HG03520 (cell line): ENCODE measurements around the gene GDPD4.
"Not testable (repeated sequence)": the region's sequence is repeated elsewhere in the genome, so short reads cannot be mapped to it uniquely, and the experiment has no call there.

Experiments used
- ATAC-seq: cut with Tn5 transposase; IDR thresholded peaks from one replicate; pipeline ENCODE4 v1.9.1; 2021; ENCODE audit warnings: mild to moderate bottlenecking, moderate library complexity; ENCODE audit not compliant: unreplicated experiment

GDPD4 gene

DNA sequence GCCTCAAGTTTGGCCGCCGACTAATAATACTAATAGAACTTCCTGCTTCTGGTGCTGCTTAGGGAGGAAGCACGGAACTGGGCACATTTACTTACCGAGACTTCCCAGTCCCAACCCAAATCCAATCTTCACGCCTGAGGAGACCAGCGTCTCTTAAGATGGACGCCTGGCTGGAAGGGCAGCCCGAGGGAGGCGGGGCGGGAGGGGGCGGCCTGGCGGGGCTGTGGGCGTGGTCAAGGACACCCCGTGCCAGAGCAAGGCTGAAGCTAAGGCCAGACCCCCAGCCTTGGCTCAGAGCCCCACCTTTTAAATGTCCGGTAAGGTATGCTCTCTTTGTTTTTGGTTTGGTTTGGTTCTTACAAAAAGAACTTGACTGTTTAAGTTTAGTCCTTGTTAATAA is at the start of gene GDPD4:
GDPD4 (minus strand) TSS at position 177 of the 400 bp plus-strand sequence. CDS start 16,549 bp downstream, outside the sequence.
- no peak for ATAC-seq

GRCh38 chr11:77347948-77348347 is 46.5 kb upstream of the GDPD4 start:
- no peak for ATAC-seq

GRCh38 chr11:77346906-77347603 is 45.6 kb upstream of the GDPD4 start:
- ATAC-seq: no peak

GRCh38 chr11:77345621-77346020 is 44.1 kb upstream of the GDPD4 start:
- ATAC-seq: no peak

DNA sequence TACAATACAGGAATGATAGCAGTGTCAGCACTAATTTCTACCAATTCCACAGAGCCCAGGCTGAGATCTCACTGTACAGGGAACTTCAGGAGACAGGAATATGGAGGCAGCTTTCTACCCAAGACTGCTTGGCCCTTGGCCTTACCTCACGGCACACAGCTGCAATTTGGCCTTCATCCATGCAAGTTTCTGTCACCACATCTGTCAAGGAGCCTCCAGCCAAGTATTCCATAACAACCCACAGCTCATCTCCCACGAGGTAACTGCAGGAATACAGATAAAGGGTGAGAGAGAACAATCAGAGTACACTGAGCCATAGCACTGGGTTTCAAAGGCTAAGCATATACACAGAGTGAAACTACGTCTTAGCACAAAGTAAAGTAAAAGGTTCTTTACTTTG is 39.0 kb upstream of the GDPD4 start:
- ATAC-seq: no peak

- ATAC-seq: no peak
Observed at GRCh38 chr11:77332259-77332658, 30.8 kb upstream of the GDPD4 start.

GRCh38 chr11:77325159-77325558 is 23.7 kb upstream of the GDPD4 start:
- no peak for ATAC-seq

- ATAC-seq: no peak
Observed at GRCh38 chr11:77324508-77324907, 23.0 kb upstream of the GDPD4 start.

DNA sequence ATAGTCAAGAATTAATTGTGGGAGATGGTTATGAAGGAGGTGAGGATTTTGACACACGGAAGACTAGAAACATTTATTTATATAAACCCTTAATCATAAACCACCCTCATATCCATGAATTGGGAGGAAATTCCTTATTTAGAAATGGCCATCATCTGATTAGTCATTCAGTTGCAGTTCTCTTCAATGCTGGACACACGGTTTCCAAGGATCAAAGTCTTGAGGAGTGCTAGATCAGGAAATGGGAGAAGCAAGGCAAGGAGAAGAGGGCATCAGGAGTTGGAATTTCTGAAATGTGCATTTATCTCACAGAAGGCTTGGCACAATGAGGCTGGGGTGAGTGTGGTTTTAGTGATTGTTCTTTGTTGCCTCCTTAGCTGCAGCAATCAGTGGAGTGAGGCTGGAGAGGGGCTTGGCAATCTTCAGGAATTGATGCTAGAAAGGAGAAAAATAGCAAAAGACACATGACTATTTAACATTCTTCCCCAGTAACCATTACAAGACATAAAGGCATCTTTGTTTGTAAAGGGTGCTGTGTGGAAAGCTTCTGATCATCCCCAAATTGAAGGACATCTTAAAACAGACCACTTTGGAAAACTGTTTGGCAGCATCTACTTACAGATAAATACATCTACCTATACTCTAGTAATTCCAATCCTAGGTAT is 21.6 kb upstream of the GDPD4 start:
- ATAC-seq: no peak

GRCh38 chr11:77322506-77322905 is 21.0 kb upstream of the GDPD4 start:
- ATAC-seq: no peak

GRCh38 chr11:77320351-77320750 is 18.9 kb upstream of the GDPD4 start:
- no peak for ATAC-seq

- no peak for ATAC-seq
Observed at GRCh38 chr11:77318600-77318999, 17.1 kb upstream of the GDPD4 start.

DNA sequence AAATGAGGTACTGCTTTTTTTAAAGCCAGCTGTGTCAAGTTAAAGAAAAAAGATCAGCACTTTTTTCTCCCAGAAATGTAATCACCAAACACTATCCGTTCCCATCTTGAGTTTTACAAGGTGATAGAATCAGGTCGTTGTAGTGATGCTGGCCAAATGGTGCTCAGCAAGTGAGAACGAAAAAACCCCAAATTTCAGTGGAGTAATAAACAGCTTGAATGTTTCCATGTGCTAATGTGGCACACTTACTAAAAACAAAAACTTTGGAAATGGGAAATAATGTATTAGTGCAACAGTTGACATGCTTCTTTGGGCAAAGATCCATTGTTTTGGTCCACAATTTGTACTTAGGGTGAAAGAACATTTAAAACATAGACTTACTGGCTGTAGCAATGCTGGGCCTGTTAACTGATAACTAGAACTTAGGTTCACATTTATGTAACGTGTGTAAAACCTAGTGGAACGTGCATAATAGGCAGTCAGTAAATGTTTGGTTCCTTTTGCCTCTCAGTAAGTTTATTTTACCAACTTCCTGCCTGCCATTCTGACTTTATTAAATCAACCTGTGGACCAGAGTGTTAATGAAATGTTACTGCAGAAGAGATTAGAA is 15.4 kb upstream of the GDPD4 start:
- ATAC-seq: no peak

GRCh38 chr11:77312107-77312506 is 10.6 kb upstream of the GDPD4 start:
- no peak for ATAC-seq

DNA sequence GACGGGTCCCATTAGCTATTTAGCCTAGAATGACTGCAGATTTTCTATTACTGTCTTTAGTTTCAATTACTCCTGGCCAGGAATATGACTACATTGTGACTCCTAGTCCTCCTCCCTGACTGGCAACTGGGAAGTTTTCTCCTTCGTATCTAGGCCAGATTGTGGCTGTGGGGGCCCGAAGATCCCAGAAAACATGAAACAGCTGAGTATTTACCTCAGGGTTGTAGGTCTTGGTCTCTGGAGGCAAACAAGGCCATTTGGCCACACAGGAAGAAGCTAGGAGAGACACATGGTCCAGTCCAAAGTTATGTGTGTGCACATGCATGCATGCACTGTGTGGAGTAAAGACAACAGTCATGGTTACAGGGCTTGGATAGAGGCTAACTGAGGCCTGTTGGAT is 10.2 kb upstream of the GDPD4 start:
- no peak for ATAC-seq

DNA sequence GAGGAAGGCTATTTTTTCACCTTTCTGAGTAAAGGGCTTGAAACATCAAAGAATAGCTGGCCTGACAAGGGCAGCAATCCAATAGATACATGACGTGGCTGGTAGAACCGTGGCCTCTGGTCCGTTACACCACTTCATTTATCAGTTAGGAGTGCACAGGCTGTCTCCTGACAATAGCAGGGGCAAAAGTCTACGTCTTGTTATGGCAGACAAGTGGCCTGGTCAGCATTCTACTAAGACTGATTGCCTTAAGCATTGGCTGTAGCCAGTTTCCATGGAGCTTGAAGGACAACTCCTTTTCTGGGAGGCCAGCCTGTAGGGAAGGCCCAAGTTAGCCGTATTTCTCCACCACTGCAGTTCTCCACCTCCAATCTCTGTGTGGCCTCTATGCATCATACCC is 9.2 kb upstream of the GDPD4 start:
- ATAC-seq: no peak

DNA sequence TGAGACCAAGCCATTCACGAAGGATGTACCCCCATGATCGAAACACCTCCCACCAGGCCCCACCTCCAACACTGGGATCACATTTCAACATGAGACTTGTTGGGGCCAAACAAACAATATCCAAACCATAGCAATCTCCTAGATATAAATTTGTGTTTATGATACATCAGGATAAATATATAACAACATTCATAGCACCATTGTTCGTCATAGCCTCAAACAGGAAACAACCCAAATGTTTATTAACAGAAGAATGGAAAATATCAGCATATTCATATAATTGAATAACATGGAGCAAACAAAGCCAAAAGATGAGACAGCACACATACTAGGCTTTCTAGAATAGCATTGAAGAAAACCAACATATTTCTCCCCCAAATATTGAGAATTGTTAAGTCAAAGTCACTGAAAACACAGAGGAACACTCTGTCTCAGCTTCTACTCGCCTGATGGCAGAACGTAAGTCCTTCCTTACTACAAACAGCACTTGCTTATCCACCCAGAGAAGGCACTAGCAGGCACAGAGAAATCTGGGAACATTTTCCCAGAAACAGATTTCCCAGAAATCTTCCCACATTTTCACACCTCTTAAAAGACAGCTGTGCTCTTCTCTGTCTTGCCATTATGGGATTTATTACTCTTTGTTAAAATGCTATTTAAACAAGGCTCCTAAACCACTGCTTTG is 8.1 kb upstream of the GDPD4 start:
- no peak for ATAC-seq

- no peak for ATAC-seq
Observed at GRCh38 chr11:77308838-77309237, 7.4 kb upstream of the GDPD4 start.

GRCh38 chr11:77303328-77303727 is 1.8 kb upstream of the GDPD4 start:
- ATAC-seq: no peak

- ATAC-seq: no peak
Observed at GRCh38 chr11:77302752-77303151, 1.3 kb upstream of the GDPD4 start.

GRCh38 chr11:77300695-77301094 is 791 bp downstream of the GDPD4 start:
- no peak for ATAC-seq

- not testable (repeated sequence) for ATAC-seq
Observed at GRCh38 chr11:77300028-77300427, 1.5 kb downstream of the GDPD4 start.
